OCI-LY7 (cell line): ENCODE results near the gene RPRD1A. TPM values are rescaled to one million over a fixed set of nuclear protein-coding genes. Genes with fewer than 3 reads are reported as not detected.

Experiments
- BruUV-seq: library from RNA; stranded (reverse); fragments of 400-500 nt; replicated peaks from 2 replicates; lab custom pipeline; 2021; lab: Mats Ljungman, UMichigan
- CTCF ChIA-PET: fragments of 300-600 bp; sonication (Branson Sonifier 250); formaldehyde crosslinking; loops from one replicate; lab custom pipeline; 2022; ENCODE audit warnings: antibody characterized with exemption; ENCODE audit not compliant: unreplicated experiment; lab: Charles Lee
- POLR2A ChIA-PET: fragments of 300-600 bp; sonication (Branson Sonifier 250); formaldehyde crosslinking; loops from one replicate; lab custom pipeline; 2022; ENCODE audit warnings: antibody characterized with exemption; lab: Charles Lee
- DNase-seq: peaks from one replicate; pipeline ENCODE4 v3.0.0-alpha.2; 2015; ENCODE audit warnings: low spot score
- H2AFZ ChIP-seq: fragments of 200-600 bp; sonication (generic), shearing (Covaris generic); 2 replicates; pipeline ENCODE4 v1.6.1; 2014; ENCODE audit warnings: mild to moderate bottlenecking, antibody characterized with exemption, low read length, moderate library complexity
- H3K27ac ChIP-seq: fragments of 200-600 bp; sonication (generic); 2 replicates; pipeline ENCODE4 v1.5.1; 2014; ENCODE audit warnings: mixed run types, low read depth, mild to moderate bottlenecking, moderate library complexity, low read length, inconsistent platforms; ENCODE audit not compliant: poor library complexity, severe bottlenecking
- H3K36me3 ChIP-seq: fragments of 200-600 bp; sonication (generic); 2 replicates; pipeline ENCODE4 v1.6.1; 2014; ENCODE audit warnings: mild to moderate bottlenecking, antibody characterized with exemption, low read length, moderate library complexity, mixed read lengths; ENCODE audit not compliant: insufficient read depth
- H3K4me1 ChIP-seq: fragments of 200-600 bp; sonication (generic); 2 replicates; pipeline ENCODE4 v1.5.1; 2014; ENCODE audit warnings: mild to moderate bottlenecking, low read length; ENCODE audit not compliant: insufficient read depth, poor library complexity, severe bottlenecking
- H3K4me2 ChIP-seq: fragments of 200-600 bp; sonication (generic); 2 replicates; pipeline ENCODE4 v1.6.1; 2014; ENCODE audit warnings: mild to moderate bottlenecking, low read length
- H3K4me3 ChIP-seq: fragments of 200-600 bp; sonication (generic); 2 replicates; pipeline ENCODE4 v1.5.1; 2014; ENCODE audit warnings: mild to moderate bottlenecking, low read depth, low read length; ENCODE audit not compliant: poor library complexity, severe bottlenecking
- H3K79me2 ChIP-seq: fragments of 200-600 bp; sonication (generic); 2 replicates; pipeline ENCODE4 v1.6.1; 2016; ENCODE audit warnings: low read depth, mild to moderate bottlenecking, low read length, moderate library complexity, mixed read lengths; ENCODE audit not compliant: insufficient read depth
- H3K9me2 ChIP-seq: fragments of 200-600 bp; sonication (generic); 2 replicates; pipeline ENCODE4 v1.6.1; 2016; ENCODE audit warnings: mild to moderate bottlenecking, low read length, mixed read lengths; ENCODE audit not compliant: insufficient read depth
- H3K9me3 ChIP-seq: fragments of 200-600 bp; sonication (generic); 2 replicates; pipeline ENCODE4 v1.6.1; 2014; ENCODE audit warnings: mild to moderate bottlenecking, mixed run types, low read length, mixed read lengths
- H4K20me1 ChIP-seq: fragments of 200-600 bp; sonication (generic); 2 replicates; pipeline ENCODE4 v1.6.1; 2014; ENCODE audit warnings: mild to moderate bottlenecking, antibody characterized with exemption, low read length, moderate library complexity, mixed read lengths; ENCODE audit not compliant: insufficient read depth
- CTCF ChIP-seq: fragments of 200-600 bp; sonication (generic); conservative IDR thresholded peaks from 2 replicates; pipeline ENCODE4 v1.5.1; 2014; ENCODE audit warnings: mild to moderate bottlenecking, antibody characterized with exemption, low read length, moderate library complexity, mixed read lengths
- EZH2phosphoT487 ChIP-seq: fragments of 200-600 bp; sonication (generic); IDR thresholded peaks from 2 replicates; pipeline ENCODE4 v1.6.1; 2018; ENCODE audit warnings: low read depth, borderline replicate concordance, mild to moderate bottlenecking, mixed run types, antibody characterized with exemption, low read length, moderate library complexity, mixed read lengths
- intact Hi-C: fragments of 100-400 bp; cut with micrococcal nuclease; formaldehyde crosslinking; loops from one replicate; pipeline ENCODE4 v1.10.0; 2022; ENCODE audit not compliant: unreplicated experiment
- total RNA-seq, 2 experiments: library from RNA; depleted of rRNA in 1 of 2; stranded (reverse); fragments of >200 nt in 1 of 2; shearing (Covaris generic) in 1 of 2; gene quantifications; 2 replicates each; pipeline ENCODE4 v1.2.3, GENCODE V29; 2014 to 2022

Gene RPRD1A
- total RNA-seq, 2 experiments from 2014 or later = 37.9 to 45.4 TPM

DNA sequence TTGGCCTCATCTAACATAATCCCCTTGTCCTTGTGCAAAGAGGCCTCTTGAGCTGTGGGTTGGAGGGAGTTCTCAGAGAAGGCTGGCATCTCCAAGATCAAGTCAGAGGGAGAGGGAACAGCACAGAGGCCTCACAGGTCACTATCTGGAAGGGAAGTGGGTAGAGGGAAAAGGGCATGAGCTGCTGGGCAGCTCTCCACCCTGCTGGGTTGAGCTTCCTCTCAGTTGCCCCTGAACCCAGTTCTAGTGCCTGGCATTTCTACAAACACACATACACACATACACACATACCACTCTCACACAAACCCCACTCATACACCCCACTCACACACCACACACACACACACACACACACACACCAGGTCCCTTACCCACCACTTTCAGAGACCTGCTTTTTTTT is 125.2 kb downstream of the RPRD1A start:
- no TSS peak for BruUV-seq
- Histone ChIP-seq H3K4me1 (no peaks in the 10 kb centered on the region), H3K4me2 (no peak overlapping the region), H3K9me3 (no peaks in the 10 kb centered on the region), H3K4me3 (no peak overlapping the region), H3K36me3 (no peaks in the 10 kb centered on the region), H2AFZ (no peak overlapping the region), H4K20me1 (no peaks in the 10 kb centered on the region), H3K9me2 (no peaks in the 10 kb centered on the region), H3K79me2 (no peaks in the 10 kb centered on the region), H3K27ac (no peak overlapping the region)
- intact Hi-C loops = no loop called here
- TF ChIP-seq EZH2phosphoT487 (no peak), CTCF (no peak)
- ChIA-PET CTCF (no interaction called here), POLR2A (interaction anchor here (0.7 kb wide), 1 partner anchor 1004 kb away, joined by 3 read pairs; no protein-coding TSS in a partner anchor)
- no peak for DNase-seq

DNA sequence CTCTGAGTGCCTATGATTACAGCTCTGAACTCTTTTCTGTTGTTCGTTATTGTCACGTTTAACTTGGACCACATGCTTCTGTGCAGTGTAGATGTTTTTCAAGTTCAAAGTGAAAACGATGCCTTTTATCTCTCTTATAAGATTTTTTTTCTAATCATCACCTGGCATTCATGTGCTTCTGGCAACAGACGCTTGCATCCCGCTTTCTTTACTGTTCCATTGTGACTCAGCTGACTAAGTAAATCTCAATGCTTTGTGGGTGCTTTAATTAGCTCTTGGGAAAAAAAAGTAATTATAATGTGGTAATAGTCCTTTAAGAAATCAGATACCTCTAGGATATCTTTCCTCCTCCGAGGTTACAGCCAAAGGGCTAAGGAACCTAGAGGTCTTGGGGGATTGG is 126.1 kb downstream of the RPRD1A start:
- Histone ChIP-seq H4K20me1 (no peaks in the 10 kb centered on the region), H3K36me3 (no peaks in the 10 kb centered on the region), H3K4me3 (no peak overlapping the region), H3K4me1 (no peaks in the 10 kb centered on the region), H3K79me2 (no peaks in the 10 kb centered on the region), H3K4me2 (no peak overlapping the region), H3K9me2 (no peaks in the 10 kb centered on the region), H3K9me3 (no peaks in the 10 kb centered on the region), H3K27ac (no peak overlapping the region), H2AFZ (no peak overlapping the region)
- intact Hi-C loops = no loop called here
- CTCF ChIA-PET = no interaction called here
- no peak for TF ChIP-seq EZH2phosphoT487
- TF ChIP-seq CTCF = no peak
- no peak for DNase-seq
- POLR2A ChIA-PET = no interaction called here
- no TSS peak for BruUV-seq

Other genes with a start within 250 kb of the RPRD1A start
- 14.7 and 18.1 TPM in 2 replicates for gene SLC39A6, start 61.8 kb upstream of the RPRD1A start, total RNA-seq (2014; rRNA removed; shearing (Covaris generic))
- gene SLC39A6, start 61.8 kb upstream of the RPRD1A start, total RNA-seq (2022) = 11.2 and 13.7 TPM in 2 replicates
- gene ELP2, start 62.3 kb upstream of the RPRD1A start, total RNA-seq (2014; rRNA removed; shearing (Covaris generic)) = 48.1 and 50.5 TPM in 2 replicates
- 39.7 and 40.3 TPM in 2 replicates for gene ELP2, start 62.3 kb upstream of the RPRD1A start, total RNA-seq (2022)
- not detected in 2 replicates for gene MOCOS, start 119.9 kb upstream of the RPRD1A start, total RNA-seq (2014; rRNA removed; shearing (Covaris generic))
- gene MOCOS, start 119.9 kb upstream of the RPRD1A start, total RNA-seq (2022) = not detected in 2 replicates
- gene FHOD3, start 230.2 kb upstream of the RPRD1A start, total RNA-seq (2014; rRNA removed; shearing (Covaris generic)) = 0.06 and 0.26 TPM in 2 replicates
- gene FHOD3, start 230.2 kb upstream of the RPRD1A start, total RNA-seq (2022) = 2.4 and 2.5 TPM in 2 replicates